Sigmoid colon (tissue), 7 donors: ENCODE results near the gene HOXB6. TPM values are rescaled to one million over a fixed set of nuclear protein-coding genes. Genes with fewer than 3 reads are reported as not detected.
A peak's percentile ranks its signal among the peaks of the same experiment; 100 is the strongest.

Experiments
- DNase-seq: peaks from one replicate; pipeline ENCODE4 v3.0.0-alpha.2; 2019
- H3K27ac ChIP-seq, 4 donors: fragments of 200-600 bp; sonication (generic); one replicate each; pipeline ENCODE4 v1.5.1; 2016 to 2019; ENCODE audit warnings: mild to moderate bottlenecking in 1 of 4
- H3K27me3 ChIP-seq, 3 donors: fragments of 200-600 bp; sonication (generic); one replicate each; pipeline ENCODE4 v1.5.1; 2019; ENCODE audit warnings: mild to moderate bottlenecking in 1 of 3
- H3K36me3 ChIP-seq, 4 donors: fragments of 200-600 bp; sonication (generic); one replicate each; pipeline ENCODE4 v1.5.1; 2016 to 2019
- H3K4me1 ChIP-seq, 4 donors: fragments of 200-600 bp; sonication (generic); one replicate each; pipeline ENCODE4 v1.5.1; 2017 to 2019
- H3K4me3 ChIP-seq, 4 donors: fragments of 200-600 bp; sonication (generic); one replicate each; pipeline ENCODE4 v1.5.1; 2017 to 2019; ENCODE audit warnings: mild to moderate bottlenecking in 2 of 4, moderate library complexity in 1 of 4
- H3K9me3 ChIP-seq, 4 donors: fragments of 200-600 bp in 3 of 4; sonication (generic) in 3 of 4; one replicate each; pipeline versions ENCODE4 v1.5.1 to v1.6.1; 2013 to 2019
- CTCF ChIP-seq, 4 experiments: fragments of 450-650 bp in 3 of 4; fragments of 200-600 bp in 1 of 4; IDR thresholded peaks; one replicate each; pipeline ENCODE4 v1.5.1; 2016 to 2019; ENCODE audit warnings: antibody characterized with exemption in 4 of 4, mild to moderate bottlenecking in 3 of 4, moderate library complexity in 2 of 4
- EP300 ChIP-seq, 4 donors: sonication (generic); formaldehyde crosslinking; IDR thresholded peaks; one replicate each; pipeline ENCODE4 v1.6.1; 2017; ENCODE audit warnings: antibody characterized with exemption in 4 of 4
- POLR2A ChIP-seq, 2 donors: fragments of 450-650 bp; IDR thresholded peaks; one replicate each; pipeline ENCODE4 v1.6.1; 2016; ENCODE audit warnings: antibody characterized with exemption in 2 of 2, mild to moderate bottlenecking in 2 of 2, moderate library complexity in 2 of 2
- POLR2AphosphoS5 ChIP-seq, 4 donors: sonication (generic); formaldehyde crosslinking; IDR thresholded peaks; one replicate each; pipeline ENCODE4 v1.6.1; 2017; ENCODE audit warnings: antibody characterized with exemption in 4 of 4
- WGBS, 2 donors: extraction: QIAGEN DNeasy Blood & Tissue Kit; methylation state at CpG; one replicate each; pipeline ENCODE4 v1.1.7; 2013; 5-methylcytosine and 5-hydroxymethylcytosine counted together
- intact Hi-C: fragments of 100-400 bp; cut with DNase I; formaldehyde crosslinking; loops from one replicate; pipeline ENCODE4 v1.15.1; 2023
- polyA plus RNA-seq, 3 donors: library from polyadenylated mRNA; stranded (reverse); fragments of 200-250 nt; gene quantifications; one replicate each; pipeline ENCODE4 v1.2.3, GENCODE V29; 2013
- total RNA-seq, 4 donors: library from RNA; depleted of rRNA; stranded (reverse); fragments of >200 nt; gene quantifications; one replicate each; pipeline ENCODE4 v1.1.0, GENCODE V29; 2016
- donor health status: healthy with polysubstance abuse.
- donor health status: Bipolar disorder and iron deficiency.
- donor health status: healthy.

Gene HOXB6
- total and polyA plus RNA-seq, 7 donors = 6.0 to 28.5 (median 10.2) TPM

- intact Hi-C loops = no loop called here
- TF ChIP-seq POLR2A (IDR thresholded peaks at IDR 0.05) = no peak
- no peak for TF ChIP-seq EP300 (IDR thresholded peaks at IDR 0.05)
- no peak for TF ChIP-seq POLR2AphosphoS5 (IDR thresholded peaks at IDR 0.05)
- no peak for TF ChIP-seq CTCF (IDR thresholded peaks at IDR 0.05)
- Histone ChIP-seq H3K4me3 (peak overlapping the region in 3 of 4 donors; percentile 33 to 43 (median 42)), H3K27me3 (peaks cover 0 to 20% (median 4%) of the 10 kb centered on the region in 3 donors), H3K4me1 (peaks cover 0 to 47% (median 34%) of the 10 kb centered on the region in 4 donors), H3K36me3 (peaks cover 0 to 34% (median 7%) of the 10 kb centered on the region in 4 donors), H3K9me3 (no peaks in the 10 kb centered on the region), H3K27ac (peak overlapping the region in 3 of 4 donors; percentile 62 to 99 (median 67))
- WGBS, 2 donors = 78 to 81% methylated on average over 10 of the region's 10 CpGs
- DNase-seq = no peak
These were observed 678 bp upstream of the HOXB6 start for GRCh38 chr17:48605409-48605919.

GRCh38 chr17:48603959-48604769 is 622 bp downstream of the HOXB6 start:
- Histone ChIP-seq H3K27me3 (peaks cover 0 to 7% (median 4%) of the 10 kb centered on the region in 3 donors), H3K4me1 (peaks cover 0 to 47% (median 34%) of the 10 kb centered on the region in 4 donors), H3K9me3 (no peaks in the 10 kb centered on the region), H3K27ac (peak overlapping the region in 3 of 4 donors; percentile 62 to 99 (median 67)), H3K4me3 (peak overlapping the region; percentile 25 to 43 (median 38)), H3K36me3 (peaks cover 0 to 34% (median 7%) of the 10 kb centered on the region in 4 donors)
- WGBS, 2 donors = 12 to 22% methylated on average over 21 of the region's 21 CpGs
- intact Hi-C loops = no loop called here
- no peak for DNase-seq
- TF ChIP-seq POLR2A (IDR thresholded peaks at IDR 0.05) = peak in 1 of 2 donors; percentile 8
- no peak for TF ChIP-seq EP300 (IDR thresholded peaks at IDR 0.05)
- TF ChIP-seq POLR2AphosphoS5 (IDR thresholded peaks at IDR 0.05) = peak in 1 of 4 donors; percentile 44
- no peak for TF ChIP-seq CTCF (IDR thresholded peaks at IDR 0.05)

- DNase-seq = no peak
- intact Hi-C loops = no loop called here
- TF ChIP-seq CTCF (IDR thresholded peaks at IDR 0.05) (no peak), POLR2A (IDR thresholded peaks at IDR 0.05) (peak in 1 of 2 donors; percentile 10), EP300 (IDR thresholded peaks at IDR 0.05) (no peak)
- WGBS, 2 donors = 13 to 35% methylated on average over 35 of the region's 35 CpGs
- Histone ChIP-seq H3K27ac (peak overlapping the region in 2 of 4 donors; percentile 95 to 99), H3K9me3 (no peaks in the 10 kb centered on the region), H3K27me3 (peaks cover 0 to 4% (median 0%) of the 10 kb centered on the region in 3 donors), H3K4me3 (peak overlapping the region in 3 of 4 donors; percentile 18 to 43 (median 42)), H3K4me1 (peaks cover 0 to 64% (median 55%) of the 10 kb centered on the region in 4 donors), H3K36me3 (peaks cover 0 to 27% (median 4%) of the 10 kb centered on the region in 4 donors)
These were observed 3.0 kb downstream of the HOXB6 start for GRCh38 chr17:48601539-48602425.

- Histone ChIP-seq H3K9me3 (no peaks in the 10 kb centered on the region), H3K27ac (peak overlapping the region in 2 of 4 donors; percentile 95 to 99), H3K4me1 (peaks cover 0 to 70% (median 60%) of the 10 kb centered on the region in 4 donors), H3K27me3 (peaks cover 0 to 4% (median 0%) of the 10 kb centered on the region in 3 donors), H3K4me3 (no peak overlapping the region), H3K36me3 (peaks cover 0 to 21% (median under 1%) of the 10 kb centered on the region in 4 donors)
- intact Hi-C loops = no loop called here
- TF ChIP-seq POLR2A (IDR thresholded peaks at IDR 0.05) = no peak
- TF ChIP-seq POLR2AphosphoS5 (IDR thresholded peaks at IDR 0.05) = no peak
- no peak for TF ChIP-seq CTCF (IDR thresholded peaks at IDR 0.05)
- no peak for TF ChIP-seq EP300 (IDR thresholded peaks at IDR 0.05)
- 16 to 64% methylated on average over 4 of the region's 4 CpGs for WGBS, 2 donors
- DNase-seq = no peak
These were observed 3.6 kb downstream of the HOXB6 start for GRCh38 chr17:48601207-48601538.
